ENCODE measurements around the gene CANT1.
"Not testable (repeated sequence)": the region's sequence is repeated elsewhere in the genome, so short reads cannot be mapped to it uniquely, and the experiment has no call there.

The CANT1 gene

DNA sequence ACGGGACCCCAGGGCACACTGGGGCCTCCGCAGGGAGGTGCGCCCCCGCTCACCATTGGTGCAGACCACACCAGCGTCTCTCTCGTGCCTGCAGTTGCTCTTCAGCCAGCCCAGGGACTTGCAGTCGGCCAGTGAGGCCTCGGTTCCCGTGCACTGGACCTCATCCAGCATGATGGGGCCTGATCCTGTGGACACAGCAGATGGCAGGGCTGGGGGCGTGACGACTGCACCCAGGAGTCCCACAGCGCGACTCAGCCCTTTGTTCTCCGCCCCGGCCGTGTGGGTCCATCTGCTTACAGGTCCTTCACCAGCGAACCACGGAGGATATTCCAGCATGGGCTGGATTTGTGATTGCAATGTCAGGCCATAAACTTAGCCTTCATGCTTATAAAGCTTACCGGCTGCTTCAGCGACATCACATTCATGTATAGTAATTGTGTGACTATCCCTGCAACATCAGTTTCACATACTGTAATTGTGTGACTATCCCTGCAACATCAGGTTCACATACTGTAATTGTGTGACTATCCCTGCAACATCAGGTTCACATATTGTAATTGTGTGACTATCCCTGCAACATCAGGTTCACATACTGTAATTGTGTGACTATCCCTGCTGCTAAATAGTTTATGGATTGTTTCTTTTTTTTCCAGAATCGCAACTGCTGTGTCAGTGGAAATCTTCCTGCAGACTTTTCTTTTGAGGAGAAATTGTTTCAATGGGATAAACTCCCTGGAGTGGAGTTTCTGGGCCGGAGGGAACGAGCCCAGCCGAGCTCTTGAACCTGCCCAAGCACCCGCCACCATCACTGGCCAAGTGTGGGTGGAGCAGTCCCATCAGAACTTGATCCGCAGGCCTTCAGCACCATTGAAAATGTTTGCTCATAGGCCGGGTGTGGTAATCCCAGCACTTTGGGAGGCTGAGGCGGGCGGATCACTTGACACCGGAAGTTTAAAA, 34.7 kb downstream of the CANT1 start:
- DNase-seq: no peak

DNA sequence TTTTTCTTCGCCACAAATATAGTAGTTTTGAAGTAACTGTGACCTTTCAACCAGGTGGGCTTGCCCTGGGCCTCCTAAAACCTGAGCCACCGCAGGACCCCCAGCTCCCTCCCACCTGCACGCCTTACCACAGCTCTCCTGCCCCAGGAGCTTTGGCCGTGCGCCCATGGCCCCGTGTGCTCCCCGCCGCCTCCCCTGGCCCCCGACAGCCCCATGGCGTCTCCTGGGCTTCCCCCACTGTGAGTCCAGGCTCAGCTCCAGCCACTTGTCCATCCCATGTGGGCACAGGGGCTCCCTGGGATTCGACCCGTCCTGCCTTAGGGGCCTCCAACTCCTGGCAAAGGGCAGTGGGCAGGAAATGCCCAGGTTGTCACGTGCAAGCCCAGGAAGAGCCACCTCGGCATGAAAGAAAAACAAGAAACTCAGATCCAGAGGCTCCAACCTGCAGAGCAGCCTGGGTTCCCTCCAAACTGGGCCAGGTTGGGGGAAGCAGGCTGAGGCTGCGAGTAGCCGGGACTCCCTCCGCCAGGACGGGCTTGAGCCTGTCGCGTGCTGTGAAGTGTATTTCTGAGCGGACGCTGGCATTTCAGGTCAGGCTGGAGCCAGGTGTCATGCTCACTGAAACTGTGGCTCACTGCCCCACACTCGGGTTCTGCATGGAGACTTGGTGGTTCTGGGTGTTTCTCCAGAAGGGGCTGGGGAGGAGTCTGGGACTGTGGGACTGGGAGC, 35.6 kb downstream of the CANT1 start:
- DNase-seq: no peak

DNA sequence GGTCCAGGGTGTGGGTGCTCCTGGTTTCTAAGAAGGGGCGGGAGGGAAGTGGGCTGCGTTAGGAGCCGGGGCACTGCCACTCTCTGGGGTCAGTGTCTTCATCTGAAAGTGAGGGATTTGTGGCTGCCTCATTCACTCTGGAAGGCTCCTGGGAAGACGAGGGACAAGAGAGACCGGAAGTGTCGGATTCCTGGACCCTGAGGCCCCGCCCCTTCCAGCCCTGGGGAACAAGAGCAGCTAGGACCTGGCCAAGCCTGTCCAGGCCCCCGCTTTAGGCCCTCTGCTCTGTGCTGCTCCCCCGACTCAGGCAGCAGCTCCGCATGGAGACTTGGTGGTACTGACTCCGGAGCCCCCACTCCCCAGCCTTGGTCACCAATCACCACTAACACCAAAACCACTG, 36.4 kb downstream of the CANT1 start:
- DNase-seq: no peak

DNA sequence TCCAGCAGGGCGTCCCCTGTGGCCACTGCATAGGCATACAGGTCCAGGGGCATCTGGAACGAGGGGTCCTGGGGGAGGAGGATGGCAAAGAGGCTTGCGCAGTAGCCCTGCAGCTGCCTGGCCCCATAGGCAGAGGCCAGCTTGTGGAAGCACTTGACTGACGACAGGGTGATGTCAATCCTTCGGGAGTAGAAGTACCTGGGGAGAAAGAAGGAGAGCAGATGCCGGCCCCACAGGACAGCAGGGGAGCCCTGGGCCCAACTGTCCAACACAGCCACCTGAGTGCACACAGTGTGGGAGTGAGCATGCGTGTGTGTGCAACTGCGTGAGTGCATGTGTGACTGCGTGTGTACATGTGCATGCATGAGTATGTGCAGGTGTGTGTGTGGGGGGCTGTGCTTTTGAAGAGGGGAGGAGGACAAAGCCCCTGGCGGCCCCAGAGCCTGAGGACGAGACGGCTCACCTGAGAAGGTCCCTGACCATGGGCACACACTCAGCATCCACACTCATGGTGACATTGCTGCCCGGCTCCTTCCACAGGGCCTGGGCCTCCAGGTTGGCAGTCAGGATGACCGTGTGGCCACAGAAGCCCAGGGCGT, 37.0 kb downstream of the CANT1 start:
- DNase-seq: no peak

DNA sequence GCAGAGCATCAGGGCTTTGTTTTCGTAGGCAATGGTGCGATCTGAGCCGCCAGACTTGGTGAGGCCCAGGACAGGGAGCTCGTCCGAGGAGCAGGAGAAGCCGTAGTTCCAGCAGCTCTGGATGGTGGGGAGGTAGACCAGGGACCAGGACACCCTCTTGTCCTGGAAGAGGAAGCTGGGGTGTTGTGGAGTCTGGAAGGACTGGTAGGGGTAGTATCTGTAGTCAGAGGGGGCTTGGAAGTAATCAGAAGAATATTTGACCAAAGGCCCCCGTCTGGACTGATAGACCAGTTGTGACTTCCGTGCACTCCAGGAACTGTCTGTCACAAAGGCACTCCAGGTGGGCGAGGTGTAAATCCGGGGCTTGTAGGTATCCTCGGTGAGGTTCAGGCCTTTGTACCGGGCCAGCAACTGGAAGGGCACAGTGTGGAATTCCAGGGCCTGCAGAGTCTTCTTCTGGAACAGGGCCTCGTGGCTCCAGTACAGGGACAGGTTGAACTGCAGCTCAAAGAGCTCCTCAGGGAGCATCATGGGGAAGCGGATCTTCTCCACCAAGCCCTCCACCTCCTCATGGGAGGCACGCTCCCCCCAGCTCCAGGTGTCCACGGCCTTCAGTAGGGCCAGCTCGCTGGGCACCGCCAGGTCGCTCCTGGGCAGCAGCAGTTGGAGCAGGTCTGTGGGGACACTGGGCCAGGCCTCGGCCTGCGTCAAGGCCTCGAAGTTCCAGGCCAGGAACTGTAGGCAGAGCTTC, 37.6 kb downstream of the CANT1 start:
- no peak for DNase-seq

DNA sequence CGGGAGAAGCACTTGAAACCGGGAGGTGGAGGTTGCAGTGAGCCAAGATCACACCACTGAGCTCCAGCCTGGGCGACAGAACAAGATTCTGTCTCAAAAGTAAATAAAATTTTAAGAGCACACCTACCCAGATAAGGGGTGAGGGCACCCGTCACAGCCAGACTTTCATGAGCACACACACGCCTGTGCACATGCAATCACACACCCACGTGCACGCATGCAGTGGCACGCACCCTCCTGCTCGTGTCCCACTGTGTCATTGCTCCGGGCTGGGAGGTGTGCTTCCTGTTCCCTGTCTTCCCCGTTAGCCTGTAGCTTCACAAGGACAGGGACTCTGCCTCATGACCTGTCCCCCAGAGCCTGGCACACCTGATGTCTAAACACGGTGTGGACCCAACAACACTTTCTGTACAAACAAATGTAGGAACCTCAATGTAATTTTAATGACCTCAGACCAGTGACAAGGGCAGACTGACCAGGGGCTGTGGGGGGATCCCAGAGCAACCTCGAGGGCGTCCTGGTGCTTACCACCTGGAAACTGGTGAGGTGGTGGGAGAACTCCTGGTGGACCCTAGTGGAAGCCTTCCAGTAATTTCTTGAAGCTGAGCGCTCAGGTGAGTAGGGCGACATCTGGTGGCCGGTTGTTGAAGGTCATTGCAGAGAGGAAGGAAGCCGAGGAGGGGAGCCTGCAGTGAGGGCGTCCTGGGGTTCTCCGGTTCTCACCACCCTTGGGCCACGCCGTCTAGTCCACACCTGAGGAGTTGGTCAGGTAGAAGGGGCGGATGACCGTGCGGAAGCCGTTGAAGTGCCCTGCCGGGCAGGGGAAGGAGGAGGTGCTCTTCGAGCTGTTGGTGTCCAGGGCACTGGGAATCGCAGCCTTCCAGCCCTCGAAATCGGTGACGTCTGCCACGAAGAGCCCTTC, 38.5 kb downstream of the CANT1 start:
- DNase-seq: no peak

DNA sequence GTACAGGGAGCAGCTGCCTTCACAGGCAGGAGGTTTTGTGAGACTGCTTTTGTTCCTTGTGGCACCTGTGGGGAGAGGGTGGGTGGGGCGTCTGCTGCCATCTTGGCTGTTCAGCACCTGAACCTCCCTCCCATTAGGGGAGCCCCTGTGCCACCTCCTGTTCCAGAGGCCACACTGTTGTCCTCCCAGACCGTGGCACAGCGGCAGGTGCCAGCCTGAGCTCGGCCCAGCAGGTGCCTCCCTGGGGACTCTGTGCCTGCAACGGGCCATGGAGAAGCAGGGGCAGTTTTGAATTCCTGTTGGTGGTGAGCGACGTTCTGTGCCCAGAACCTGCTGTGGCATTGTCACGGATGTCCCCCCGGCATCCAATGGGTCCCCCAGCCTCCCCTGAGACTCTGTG, 39.7 kb downstream of the CANT1 start:
- no peak for DNase-seq

DNA sequence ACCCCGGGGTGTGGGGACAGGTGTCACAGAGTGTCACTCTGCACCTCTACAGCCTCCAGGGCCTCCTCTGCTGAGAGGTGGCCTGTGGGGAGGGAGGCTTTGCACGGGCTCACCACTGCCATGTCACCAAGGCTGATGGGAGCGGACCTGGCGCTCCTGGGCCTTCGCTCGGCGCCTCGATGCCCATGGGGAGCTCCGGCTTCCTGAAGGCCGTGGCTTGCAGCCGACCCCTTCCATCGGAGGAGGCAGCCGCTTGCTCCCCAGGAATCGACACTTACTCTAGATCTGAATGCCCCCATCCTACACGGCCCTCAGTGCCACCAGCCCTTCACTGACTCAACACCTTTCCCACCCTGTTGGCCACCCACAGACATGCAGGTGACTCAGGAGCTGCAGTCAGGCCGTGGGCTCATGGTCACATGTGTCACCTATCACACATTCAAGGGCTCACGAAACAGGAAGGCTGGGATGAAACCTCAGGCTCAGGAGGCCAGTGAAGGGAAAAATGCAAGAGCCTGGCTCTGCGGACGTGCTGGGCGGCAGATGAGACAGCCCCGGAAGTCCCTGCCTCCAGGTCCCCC, 41.7 kb downstream of the CANT1 start:
- no peak for DNase-seq

DNA sequence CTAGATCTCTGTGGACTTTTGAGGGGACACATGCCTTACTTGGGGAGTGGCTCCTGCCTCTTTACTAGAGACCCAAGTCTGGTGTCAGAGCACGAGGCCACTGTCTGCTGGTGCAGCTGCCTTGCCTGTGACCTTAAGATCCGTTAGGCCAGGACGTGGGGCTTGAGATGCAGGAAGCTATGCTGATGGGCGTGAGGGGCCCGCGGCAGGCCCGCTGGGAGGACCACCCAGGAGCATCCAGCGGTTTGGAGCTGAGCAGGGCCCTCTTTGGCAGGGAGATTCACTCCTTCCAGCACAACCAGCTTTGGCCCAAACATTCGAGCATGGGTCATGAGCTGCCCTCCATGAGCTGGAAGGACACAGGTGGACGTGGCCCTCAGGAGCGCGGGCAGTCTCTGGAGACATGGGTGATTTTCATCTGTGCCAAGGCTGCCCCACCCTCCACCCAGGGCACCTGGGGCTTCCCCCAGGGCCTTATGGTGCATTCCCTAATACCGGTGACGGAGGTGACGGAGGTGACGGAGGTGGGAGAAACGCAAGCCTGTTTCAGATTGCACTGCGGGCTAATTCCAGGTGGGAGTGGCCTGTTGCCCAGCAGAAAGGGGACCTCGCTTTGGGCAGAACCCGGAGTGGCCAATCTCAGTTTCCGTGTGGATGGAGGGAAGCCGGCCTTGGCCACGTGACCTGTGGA, 42.5 kb downstream of the CANT1 start:
- no peak for DNase-seq

DNA sequence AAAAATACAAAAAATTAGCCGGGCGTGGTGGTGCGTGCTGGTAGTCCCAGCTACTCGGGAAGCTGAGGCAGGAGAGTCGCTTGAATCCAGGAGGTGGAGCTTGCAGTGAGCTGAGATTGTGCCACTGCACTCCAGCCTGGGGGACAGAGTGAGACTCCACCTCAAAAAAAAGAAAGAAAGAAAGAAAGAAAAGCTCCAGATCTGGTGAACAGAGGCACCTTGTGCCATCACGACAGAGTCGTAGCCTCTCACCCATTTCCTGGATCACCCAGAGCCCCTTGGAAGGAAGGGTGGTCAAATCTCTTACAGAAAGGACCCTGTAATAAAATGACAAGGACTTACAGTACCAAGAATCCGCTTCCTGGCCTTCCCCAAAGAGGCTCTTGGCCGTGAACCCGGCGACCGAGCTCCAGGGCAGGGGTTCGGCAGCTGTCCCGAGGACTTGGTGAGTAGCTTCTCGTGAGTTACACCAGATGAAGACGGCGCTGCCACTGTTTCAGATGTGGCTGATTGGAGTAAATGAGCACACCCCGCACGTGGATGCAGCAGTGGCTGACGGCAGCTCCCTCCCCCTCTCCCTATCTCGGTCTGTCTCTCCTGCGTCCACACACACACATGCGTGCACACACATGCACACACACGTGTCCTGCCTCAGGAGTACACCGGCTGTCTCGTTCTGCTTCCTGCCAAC, 43.3 kb downstream of the CANT1 start:
- no peak for DNase-seq

DNA sequence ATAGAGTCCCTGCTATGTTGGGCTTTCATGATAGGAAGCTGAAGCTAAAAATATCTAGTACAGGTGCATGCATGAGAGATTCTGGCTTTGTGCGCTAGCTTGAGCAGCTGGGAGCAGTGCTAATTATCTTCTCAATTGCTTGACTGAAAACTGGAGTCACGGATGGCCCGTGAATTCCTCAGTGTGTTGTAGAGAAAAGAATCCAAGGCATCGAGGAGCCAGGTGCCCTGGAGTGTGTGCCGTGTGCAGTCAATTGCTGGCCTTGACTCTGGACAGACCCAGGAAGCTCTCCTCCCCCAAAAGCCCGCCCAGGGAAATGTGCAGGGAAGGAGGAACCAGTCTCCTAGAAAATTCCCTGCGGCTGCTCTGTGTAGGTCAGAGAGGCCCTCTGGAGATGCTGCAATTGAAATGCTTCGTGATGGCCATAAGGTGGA, 44.1 kb downstream of the CANT1 start:
- DNase-seq: peak; percentile 37

DNA sequence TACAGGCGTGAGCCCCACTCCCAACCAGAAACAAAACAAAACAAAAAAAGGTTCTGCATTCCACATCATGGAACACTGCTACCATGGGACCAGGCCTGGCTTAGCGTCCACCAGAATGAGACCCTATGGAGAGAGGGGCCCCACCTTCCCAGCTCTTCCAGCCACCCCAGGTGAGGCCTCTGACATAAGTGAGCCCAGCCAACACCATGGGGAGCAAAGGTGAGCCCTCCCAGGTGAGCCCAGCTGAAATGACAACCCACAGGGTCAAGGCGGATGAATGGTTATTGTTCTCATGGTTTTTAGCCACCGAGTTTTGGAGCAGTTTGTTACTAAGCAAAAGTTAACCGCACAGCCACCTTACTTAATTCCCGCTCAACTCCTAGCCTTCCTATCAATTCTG, 46.2 kb downstream of the CANT1 start:
- DNase-seq: no peak

DNA sequence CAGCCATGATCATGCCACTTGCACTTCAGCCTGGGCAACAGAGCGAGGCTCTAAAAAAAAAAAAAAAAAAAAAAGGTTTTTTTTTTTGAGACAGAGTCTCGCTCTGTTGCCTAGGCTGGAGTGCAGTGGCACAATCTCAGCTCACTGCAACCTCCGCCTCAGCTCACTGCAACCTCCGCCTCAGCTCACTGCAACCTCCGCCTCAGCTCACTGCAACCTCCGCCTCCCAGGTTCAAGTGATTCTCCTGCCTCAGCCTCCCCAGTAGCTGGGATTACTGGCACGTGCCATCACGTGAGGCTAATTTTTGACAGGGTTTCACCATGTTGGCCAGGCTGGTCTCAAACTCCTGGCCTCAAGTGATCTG, 46.6 kb downstream of the CANT1 start:
- DNase-seq: not testable (repeated sequence)

DNA sequence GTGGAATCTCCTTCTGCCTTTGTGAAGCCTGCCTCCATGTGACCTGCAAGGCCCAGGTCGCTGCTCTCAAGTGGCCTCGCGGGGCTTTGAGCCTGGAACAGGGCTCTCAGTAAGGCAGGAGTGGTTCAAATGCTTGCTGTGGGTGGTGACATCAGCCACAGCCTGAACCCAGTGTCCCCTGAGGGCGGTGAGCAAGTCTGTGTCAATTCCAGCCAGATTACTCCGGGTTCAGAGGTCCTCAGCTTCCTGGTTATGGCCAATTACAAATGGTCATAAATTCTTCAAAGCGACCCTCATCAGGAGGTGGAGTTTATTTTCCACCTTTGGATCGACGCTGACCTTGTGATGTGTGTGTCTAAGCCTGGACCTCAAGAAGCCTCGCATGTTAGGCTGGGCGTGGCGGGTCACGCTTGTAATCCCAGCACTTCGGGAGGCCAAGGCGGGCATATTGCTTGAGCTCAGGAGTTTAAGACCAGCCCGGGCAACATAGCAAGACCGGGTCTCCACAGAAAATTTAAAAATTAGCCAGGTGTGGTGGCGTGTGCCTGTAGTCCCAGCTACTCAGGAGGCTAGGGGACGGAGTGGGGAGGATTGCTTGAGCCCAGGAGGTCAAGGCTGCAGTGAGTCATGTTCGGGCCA, 47.1 kb downstream of the CANT1 start:
- DNase-seq: no peak

DNA sequence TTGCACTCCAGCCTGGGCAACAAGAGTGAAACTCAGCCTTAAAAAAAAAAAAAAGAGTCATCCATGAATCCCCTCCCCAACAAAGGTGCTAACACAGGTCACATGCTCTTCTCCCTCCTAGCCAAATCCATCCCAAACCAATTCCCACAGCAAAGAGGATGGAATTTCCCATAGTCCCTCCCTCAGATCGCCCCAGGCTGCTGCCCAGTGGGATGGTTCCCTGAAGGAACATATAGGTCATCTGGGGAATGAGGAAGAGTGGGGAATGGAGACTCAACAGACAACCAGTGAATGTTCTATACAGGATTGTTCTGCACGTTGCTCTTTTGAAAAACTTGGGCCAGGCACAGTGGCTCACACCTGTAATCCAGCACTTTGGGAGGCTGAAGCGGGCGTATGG, 48.0 kb downstream of the CANT1 start:
- no peak for DNase-seq

DNA sequence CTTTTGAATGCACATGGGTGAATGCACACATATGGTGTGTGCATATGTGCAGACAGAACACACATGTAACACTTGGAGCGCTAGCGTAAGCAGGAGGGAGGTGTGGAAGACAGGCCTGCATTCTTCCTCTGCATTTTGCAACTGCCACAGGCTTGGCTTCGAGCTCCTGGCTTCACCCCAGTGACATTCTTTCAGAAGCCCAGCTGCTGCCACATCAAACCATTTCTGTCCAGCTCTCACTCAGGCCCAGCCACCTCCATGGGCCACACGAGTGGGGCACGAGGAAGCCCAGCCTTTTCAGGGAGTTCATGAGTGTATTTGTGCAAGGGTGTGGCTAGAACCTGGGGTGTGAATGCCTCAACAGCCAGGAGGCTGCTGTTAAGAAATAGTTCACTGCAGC, 48.6 kb downstream of the CANT1 start:
- DNase-seq: no peak

DNA sequence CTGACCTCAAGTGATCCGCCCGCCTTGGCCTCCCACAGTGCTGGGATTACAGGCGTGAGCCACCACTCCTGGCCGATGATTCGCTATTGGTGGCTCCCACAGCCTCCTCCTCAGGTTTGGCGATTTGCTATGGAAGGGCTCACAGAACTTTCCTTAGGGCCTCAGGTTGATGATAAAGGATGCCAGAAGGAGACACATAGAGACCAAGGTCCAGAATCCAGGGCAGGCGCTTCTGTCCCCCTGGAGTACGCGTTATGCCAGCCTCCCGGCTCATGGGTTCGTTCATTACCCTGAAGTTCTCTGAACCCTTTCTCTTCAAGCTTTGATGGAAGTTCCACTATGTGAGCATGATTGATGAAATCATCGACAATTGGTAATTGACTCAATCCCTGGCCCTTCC, 49.8 kb downstream of the CANT1 start:
- no peak for DNase-seq

DNA sequence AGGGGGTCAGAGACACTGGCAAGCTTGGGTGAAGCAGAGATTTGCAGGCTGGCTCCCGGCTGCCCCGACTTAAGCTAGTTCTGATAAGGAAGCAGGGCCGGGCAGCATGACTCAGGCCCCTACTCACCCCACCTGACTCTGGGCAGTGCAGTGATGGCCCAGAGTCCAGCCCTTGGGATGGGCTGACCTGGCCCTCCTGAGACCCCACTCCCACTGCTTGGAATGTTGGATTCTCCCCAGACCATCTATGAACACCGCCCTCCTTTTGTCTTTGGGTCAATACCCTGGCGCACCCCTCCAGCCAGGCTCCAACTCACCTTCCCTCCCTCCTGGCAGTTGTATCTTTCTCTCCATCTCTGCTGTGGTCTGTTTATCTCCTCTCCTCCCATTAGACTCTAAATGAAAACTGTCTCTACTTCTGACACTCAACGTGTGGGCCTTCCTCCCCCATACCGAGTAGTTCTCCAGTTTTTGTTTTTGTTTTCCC, 50.9 kb downstream of the CANT1 start:
- no peak for DNase-seq

DNA sequence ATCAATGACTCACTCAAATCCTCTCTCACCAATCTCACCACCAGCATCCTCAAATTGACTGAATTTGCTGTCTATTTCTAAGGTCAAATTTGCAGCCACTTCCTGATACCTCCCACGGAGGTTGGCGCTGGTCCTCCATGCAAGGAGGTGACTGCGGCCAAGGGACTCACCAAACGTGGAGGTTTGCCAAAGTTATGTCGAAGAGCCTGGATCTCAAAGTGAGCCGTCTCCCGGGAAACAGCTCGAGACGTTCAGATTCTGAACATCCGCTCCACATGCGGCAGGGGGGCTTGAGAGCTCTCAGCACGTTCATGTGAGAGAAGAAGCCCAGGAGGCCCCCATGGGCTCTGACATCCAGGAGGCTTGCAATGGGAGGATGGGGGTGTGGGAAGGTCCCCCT, 52.4 kb downstream of the CANT1 start:
- peak; percentile 17 for DNase-seq

DNA sequence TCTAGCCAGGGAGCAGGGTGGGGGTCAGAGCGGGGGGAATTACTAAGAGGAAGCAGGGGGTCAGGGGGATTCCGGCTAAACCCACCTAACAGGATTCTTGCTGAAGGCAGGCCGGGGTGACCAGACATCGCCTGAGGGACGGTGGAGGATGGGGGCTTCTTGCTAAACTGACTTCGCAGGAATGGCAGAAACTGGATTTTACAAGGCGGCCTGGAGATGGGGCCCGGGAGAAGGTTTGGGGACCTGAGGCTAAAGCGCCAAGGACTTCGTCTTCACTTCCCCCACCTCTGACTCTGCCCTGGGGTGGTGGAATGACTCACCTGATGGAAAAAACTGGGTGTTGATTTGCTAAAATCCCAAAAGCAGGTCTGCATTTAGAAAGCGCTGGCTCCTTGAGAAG, 53.3 kb downstream of the CANT1 start:
- no peak for DNase-seq
